SU-DHL-6 (cell line): ENCODE results near the gene PHF23.

Source experiments
- EZH2phosphoT487 ChIP-seq: fragments of 200-600 bp; sonication (generic), shearing (Covaris generic); conservative IDR thresholded peaks from 2 replicates; pipeline ENCODE4 v1.6.1; 2018; ENCODE audit warnings: mild to moderate bottlenecking, antibody characterized with exemption, low read length, moderate library complexity, mixed read lengths
- TF ChIP-seq, protein P1 (sequence below): fragments of 200-600 bp; sonication (generic); IDR thresholded peaks from one replicate; pipeline ENCODE4 v1.5.1; 2017; ENCODE audit warnings: antibody characterized with exemption, mild to moderate bottlenecking, low read length, moderate library complexity; ENCODE audit not compliant: insufficient read depth, poor library complexity, severe bottlenecking

DNA sequence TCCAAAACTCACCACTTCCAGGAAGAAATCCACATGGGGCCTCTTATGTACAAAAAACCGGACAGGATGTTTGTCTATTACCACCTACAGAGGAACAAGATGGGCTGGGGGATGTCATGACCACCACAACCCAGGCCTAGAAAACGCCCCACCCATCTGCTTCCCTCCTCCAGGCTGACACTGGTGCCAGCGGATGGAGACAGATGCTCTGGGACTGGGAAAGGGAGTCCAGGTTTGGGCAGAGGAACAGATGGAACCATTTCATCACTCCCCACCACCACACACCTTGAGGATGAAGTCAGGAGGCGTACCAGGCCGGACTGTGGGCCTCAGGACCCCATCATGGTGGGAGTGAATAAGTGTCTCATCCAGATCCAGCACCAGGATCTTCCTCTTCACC lies 7.5 kb upstream of the PHF23 start:
- TF ChIP-seq, protein P1, sequence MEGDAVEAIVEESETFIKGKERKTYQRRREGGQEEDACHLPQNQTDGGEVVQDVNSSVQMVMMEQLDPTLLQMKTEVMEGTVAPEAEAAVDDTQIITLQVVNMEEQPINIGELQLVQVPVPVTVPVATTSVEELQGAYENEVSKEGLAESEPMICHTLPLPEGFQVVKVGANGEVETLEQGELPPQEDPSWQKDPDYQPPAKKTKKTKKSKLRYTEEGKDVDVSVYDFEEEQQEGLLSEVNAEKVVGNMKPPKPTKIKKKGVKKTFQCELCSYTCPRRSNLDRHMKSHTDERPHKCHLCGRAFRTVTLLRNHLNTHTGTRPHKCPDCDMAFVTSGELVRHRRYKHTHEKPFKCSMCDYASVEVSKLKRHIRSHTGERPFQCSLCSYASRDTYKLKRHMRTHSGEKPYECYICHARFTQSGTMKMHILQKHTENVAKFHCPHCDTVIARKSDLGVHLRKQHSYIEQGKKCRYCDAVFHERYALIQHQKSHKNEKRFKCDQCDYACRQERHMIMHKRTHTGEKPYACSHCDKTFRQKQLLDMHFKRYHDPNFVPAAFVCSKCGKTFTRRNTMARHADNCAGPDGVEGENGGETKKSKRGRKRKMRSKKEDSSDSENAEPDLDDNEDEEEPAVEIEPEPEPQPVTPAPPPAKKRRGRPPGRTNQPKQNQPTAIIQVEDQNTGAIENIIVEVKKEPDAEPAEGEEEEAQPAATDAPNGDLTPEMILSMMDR = no peak
- TF ChIP-seq EZH2phosphoT487 = no peak
